GM23338 (cell line): ENCODE data around the gene MTNR1B. TPM values are rescaled to one million over a fixed set of nuclear protein-coding genes. Genes with fewer than 3 reads are reported as not detected.

Experiments
- ATAC-seq: fragments of 200-7000 bp; cut with Tn5 transposase; 3 replicates; pipeline ENCODE4 v1.9.1; 2020
- DNase-seq: peaks from one replicate; pipeline ENCODE4 v3.0.0-alpha.2; 2015; ENCODE audit warnings: low spot score
- H2AFZ ChIP-seq: fragments of 200-600 bp; sonication (generic); 2 replicates; pipeline ENCODE4 v1.8.0; 2016; ENCODE audit warnings: antibody characterized with exemption, mild to moderate bottlenecking, moderate library complexity
- H3F3A ChIP-seq: fragments of 200-600 bp; sonication (generic); replicated peaks from 2 replicates; pipeline ENCODE4 v1.8.0; 2017; ENCODE audit warnings: antibody characterized with exemption, mixed run types, low read depth
- H3K27ac ChIP-seq: fragments of 200-600 bp; sonication (generic); 2 replicates; pipeline ENCODE4 v1.6.1; 2016; ENCODE audit warnings: low read depth
- H3K27me3 ChIP-seq: fragments of 200-600 bp; sonication (generic); 2 replicates; pipeline ENCODE4 v1.8.0; 2016; ENCODE audit warnings: mild to moderate bottlenecking, mixed run types, moderate library complexity; ENCODE audit not compliant: insufficient read depth
- H3K36me3 ChIP-seq: fragments of 200-600 bp; sonication (generic); 2 replicates; pipeline ENCODE4 v1.8.0; 2016; ENCODE audit warnings: mild to moderate bottlenecking; ENCODE audit not compliant: insufficient read depth
- H3K4me1 ChIP-seq: fragments of 200-600 bp; sonication (generic); 2 replicates; pipeline ENCODE4 v1.8.0; 2016; ENCODE audit warnings: mild to moderate bottlenecking, moderate library complexity; ENCODE audit not compliant: insufficient read depth
- H3K4me2 ChIP-seq: fragments of 200-600 bp; sonication (generic); 2 replicates; pipeline ENCODE4 v1.7.1; 2017; ENCODE audit warnings: mixed run types
- H3K4me3 ChIP-seq: fragments of 200-600 bp; sonication (generic); 2 replicates; pipeline ENCODE4 v1.6.1; 2016; ENCODE audit warnings: mixed run types
- H3K79me2 ChIP-seq: fragments of 200-600 bp; sonication (generic); replicated peaks from 2 replicates; pipeline ENCODE4 v1.8.0; 2017; ENCODE audit warnings: mild to moderate bottlenecking; ENCODE audit not compliant: insufficient read depth
- H3K9me2 ChIP-seq: fragments of 200-600 bp; sonication (generic); 2 replicates; pipeline ENCODE4 v1.8.0; 2017; ENCODE audit not compliant: insufficient read depth
- H4K20me1 ChIP-seq: fragments of 200-600 bp; sonication (generic); replicated peaks from 2 replicates; pipeline ENCODE4 v1.8.0; 2017; ENCODE audit warnings: mild to moderate bottlenecking; ENCODE audit not compliant: insufficient read depth
- H3K27ac Mint-ChIP-seq: 2 replicates; pipeline ENCODE4 v1.8.0; 2020; ENCODE audit warnings: inconsistent platforms, mild to moderate bottlenecking, moderate library complexity, mixed read lengths
- H3K27me3 Mint-ChIP-seq: 3 replicates; pipeline ENCODE4 v1.8.0; 2022; ENCODE audit warnings: low read depth, mild to moderate bottlenecking, moderate library complexity, mixed read lengths, inconsistent platforms; ENCODE audit not compliant: insufficient read depth, poor library complexity
- H3K36me3 Mint-ChIP-seq: 3 replicates; pipeline ENCODE4 v1.8.0; 2021; ENCODE audit warnings: low read depth, mild to moderate bottlenecking, inconsistent platforms, moderate library complexity, mixed read lengths
- H3K4me1 Mint-ChIP-seq: 3 replicates; pipeline ENCODE4 v1.8.0; 2020; ENCODE audit warnings: mild to moderate bottlenecking, inconsistent platforms, mixed read lengths
- H3K4me3 Mint-ChIP-seq: 3 replicates; pipeline ENCODE4 v1.8.0; 2021; ENCODE audit warnings: moderate library complexity, mild to moderate bottlenecking, inconsistent platforms, mixed read lengths
- H3K9me3 Mint-ChIP-seq: 3 replicates; pipeline ENCODE4 v1.8.0; 2020; ENCODE audit warnings: moderate library complexity, mild to moderate bottlenecking, inconsistent platforms, mixed read lengths
- ETS1 ChIP-seq: IDR thresholded peaks from 2 replicates; pipeline ENCODE4 v1.6.1; 2016; ENCODE audit warnings: antibody characterized with exemption
- EZH2 ChIP-seq: fragments of 200-600 bp; sonication (generic); IDR thresholded peaks from one replicate; pipeline ENCODE4 v1.8.0; 2017; ENCODE audit warnings: antibody characterized with exemption, mild to moderate bottlenecking, low read depth; ENCODE audit not compliant: unreplicated experiment
- JUNB ChIP-seq: IDR thresholded peaks from one replicate; pipeline ENCODE4 v1.6.1; 2016; ENCODE audit warnings: antibody characterized with exemption; ENCODE audit not compliant: unreplicated experiment
- POLR2AphosphoS5 ChIP-seq: IDR thresholded peaks from 2 replicates; pipeline ENCODE4 v1.6.1; 2016; ENCODE audit warnings: antibody characterized with exemption, low read depth
- STAT1 ChIP-seq: IDR thresholded peaks from one replicate; pipeline ENCODE4 v1.6.1; 2016; ENCODE audit warnings: antibody characterized with exemption; ENCODE audit not compliant: unreplicated experiment
- ZNF114 ChIP-seq: fragments of 250-450 bp; sonication (Bioruptor Pico); IDR thresholded peaks from 2 replicates; pipeline ENCODE4 v1.5.0; 2020; ENCODE audit warnings: mild to moderate bottlenecking, moderate library complexity
- ZNF331 ChIP-seq: fragments of 250-450 bp; sonication (Bioruptor Pico); IDR thresholded peaks from 2 replicates; pipeline ENCODE4 v1.5.0; 2020; ENCODE audit warnings: low read depth, mild to moderate bottlenecking, moderate library complexity
- ZNF462 ChIP-seq: fragments of 250-450 bp; sonication (Bioruptor Pico); IDR thresholded peaks from 2 replicates; pipeline ENCODE4 v1.5.0; 2020; ENCODE audit warnings: mild to moderate bottlenecking, moderate library complexity
- long read RNA-seq: library from polyadenylated mRNA; unstranded; transcript quantifications from one replicate; pipeline ENCODE4 v2.0.0, GENCODE V29; 2020; ENCODE audit not compliant: unreplicated experiment
- polyA plus RNA-seq: library from polyadenylated mRNA; unstranded; fragments of >200 nt; fragmentation: Nextera tagmentation; extraction: Ambion mirVana; gene quantifications from 2 replicates; pipeline ENCODE4 v1.2.1, GENCODE V29; 2016
- total RNA-seq: library from RNA; depleted of rRNA; stranded (reverse); fragments of >200 nt; shearing (Covaris generic); gene quantifications from 2 replicates; pipeline ENCODE4 v1.2.3, GENCODE V29; 2014; rRNA removed

Gene MTNR1B
- total RNA-seq (not detected in 2 replicates), polyA plus RNA-seq (not detected in 2 replicates)
- long read RNA-seq: 0 reads

- peaks cover 45% of the 10 kb centered on the region for H3K27me3 ChIP-seq
- peak; percentile 62 for DNase-seq
- H3K79me2 ChIP-seq: no peaks in the 10 kb centered on the region
- peaks cover 8% of the 10 kb centered on the region; the same call in 1 of the 2 replicates for H3K4me1 ChIP-seq
- H3K36me3 ChIP-seq: no peaks in the 10 kb centered on the region
- TF ChIP-seq ZNF462 (CRISPR knock-in tag) (no peak), EZH2 (peak; percentile 62), POLR2AphosphoS5 (no peak)
- Mint-ChIP-seq H3K27me3 (peaks cover 32% of the 10 kb centered on the region), H3K36me3 (no peaks in the 10 kb centered on the region), H3K27ac (no peak within 1 kb of the TSS), H3K9me3 (no peaks in the 10 kb centered on the region; the same call in 1 of the 3 replicates), H3K4me3 (peak within 1 kb of the TSS; percentile 79), H3K4me1 (peaks cover 3% of the 10 kb centered on the region; the same call in 1 of the 3 replicates)
- peak within 1 kb of the TSS; percentile 74 for H3K4me3 ChIP-seq
- H4K20me1 ChIP-seq: no peaks in the 10 kb centered on the region
- no peaks in the 10 kb centered on the region for H3K9me2 ChIP-seq
- H3F3A ChIP-seq: no peaks in the 10 kb centered on the region
- no peak within 1 kb of the TSS for H3K27ac ChIP-seq
- H2AFZ ChIP-seq: peak within 1 kb of the TSS; percentile 99
- ATAC-seq: peak; percentile 95
- H3K4me2 ChIP-seq: peak within 1 kb of the TSS; percentile 93
Measured at GRCh38 chr11:92969634-92970347, at the start of gene MTNR1B. Gene MTNR1B, plus strand, starts transcription at chr11:92969651. Its CDS starts 75 bp downstream, at chr11:92969726.

GRCh38 chr11:92920331-92920730 lies 49.1 kb upstream of the MTNR1B start:
- Histone ChIP-seq H3K27me3 (no peaks in the 10 kb centered on the region), H3K4me1 (peaks cover 27% of the 10 kb centered on the region), H3K4me3 (no peak overlapping the region), H3K27ac (no peak overlapping the region), H3F3A (no peaks in the 10 kb centered on the region), H3K4me2 (no peak overlapping the region), H3K9me2 (peaks cover 7% of the 10 kb centered on the region; the same call in 1 of the 2 replicates), H4K20me1 (no peaks in the 10 kb centered on the region), H3K36me3 (no peaks in the 10 kb centered on the region), H2AFZ (no peak overlapping the region), H3K79me2 (no peaks in the 10 kb centered on the region)
- DNase-seq (no peak), ATAC-seq (no peak)
- H3K4me3 Mint-ChIP-seq: no peak overlapping the region
- no peak overlapping the region for H3K27ac Mint-ChIP-seq
- H3K9me3 Mint-ChIP-seq: peaks cover 17% of the 10 kb centered on the region
- peaks cover 8% of the 10 kb centered on the region for H3K36me3 Mint-ChIP-seq
- peaks cover 2% of the 10 kb centered on the region for H3K27me3 Mint-ChIP-seq
- peaks cover 28% of the 10 kb centered on the region for H3K4me1 Mint-ChIP-seq
- no peak for TF ChIP-seq STAT1
- TF ChIP-seq JUNB: no peak
- TF ChIP-seq ZNF331 (CRISPR knock-in tag): no peak
- TF ChIP-seq ETS1: no peak
- no peak for TF ChIP-seq ZNF114
